H1 (cell line): ENCODE results near the gene CAPN8. TPM values are rescaled to one million over a fixed set of nuclear protein-coding genes. Genes with fewer than 3 reads are reported as not detected.

ENCODE experiments used
- ASH2L ChIP-seq: fragments of 200-600, 300-600 bp; sonication (generic); IDR thresholded peaks from one replicate; pipeline ENCODE4 v1.7.1; 2017; ENCODE audit warnings: low read length
- CHD2 ChIP-seq: IDR thresholded peaks from 2 replicates; pipeline ENCODE4 v1.6.1; 2012; ENCODE audit warnings: low read length, improper control_type of control experiment
- CTCF ChIP-seq, 3 experiments: IDR thresholded peaks; 1 replicate in 2 of 3; 2 replicates in 1 of 3; pipeline versions ENCODE4 v1.5.1 to v1.6.1; 2011; ENCODE audit warnings: low read length in 3 of 3, mild to moderate bottlenecking in 3 of 3, inconsistent platforms in 2 of 3, low read depth in 1 of 3, moderate library complexity in 1 of 3; ENCODE audit not compliant: insufficient read depth in 1 of 3; ENCODE audit errors: control extremely low read depth in 1 of 3
- JUN ChIP-seq: IDR thresholded peaks from 2 replicates; pipeline ENCODE4 v1.6.1; 2011; ENCODE audit warnings: low read depth, mild to moderate bottlenecking, improper control_type of control experiment, low read length
- JUND ChIP-seq: IDR thresholded peaks from 2 replicates; pipeline ENCODE4 v1.6.1; 2011; ENCODE audit warnings: mild to moderate bottlenecking, improper control_type of control experiment, low read length
- MAFK ChIP-seq: IDR thresholded peaks from 2 replicates; pipeline ENCODE4 v1.6.1; 2012; ENCODE audit warnings: low read depth, mild to moderate bottlenecking, improper control_type of control experiment, low read length
- PHF8 ChIP-seq: fragments of 200-600 bp; sonication (generic); conservative IDR thresholded peaks from 2 replicates; pipeline ENCODE4 v1.7.1; 2012; ENCODE audit warnings: low read depth, mild to moderate bottlenecking, inconsistent platforms, low read length, moderate library complexity
- POLR2AphosphoS5 ChIP-seq: IDR thresholded peaks from 2 replicates; pipeline ENCODE4 v1.6.1; 2011; ENCODE audit warnings: low read depth, low read length
- RBBP5 ChIP-seq: IDR thresholded peaks from 2 replicates; pipeline ENCODE4 v1.7.1; 2012; ENCODE audit warnings: low read depth, mild to moderate bottlenecking, inconsistent platforms, low read length, moderate library complexity, borderline replicate concordance
- polyA plus RNA-seq, 7 experiments: library from polyadenylated mRNA; depleted of rRNA in 3 of 7; stranded (reverse) in 5 of 7; unstranded in 2 of 7; fragments of >200 nt in 5 of 7; fragments of 200-250 nt in 2 of 7; gene quantifications; 1 replicate in 5 of 7; 2 replicates in 1 of 7; 4 replicates in 1 of 7; pipeline versions ENCODE4 v1.2.1 to v1.2.3, GENCODE V29; 2011 to 2013; ENCODE audit warnings: missing spikeins in 2 of 7, mixed read lengths in 2 of 7
- total RNA-seq: library from RNA; stranded (reverse); fragmentation: NEBNext Ultra II Directional; extraction: Animal tissue kit (Norgen Biotek cat#: 25700); gene quantifications from 2 replicates; pipeline ENCODE4 v1.2.1, GENCODE V29; 2021
- TF ChIP-seq, protein P1 (sequence below): IDR thresholded peaks from 2 replicates; pipeline ENCODE4 v1.6.1; 2012; ENCODE audit warnings: inconsistent platforms

The CAPN8 gene
- total and polyA plus RNA-seq, 2 of the 8 experiments (the other 6 are each of a cell fraction or from before 2014, with no cell fraction given) = 0.20 to 0.26 TPM

GRCh38 chr1:223609977-223610376, 55.5 kb downstream of the CAPN8 start (continued):
- TF ChIP-seq CTCF (IDR thresholded peaks at IDR 0.05; ENCODE audit: control extremely low read depth in 1 of 3, insufficient read depth in 1 of 3, low read depth in 1 of 3, low read length in 3 of 3) (no peak), ASH2L (no peak), PHF8 (no peak), RBBP5 (no peak), JUN (no peak), POLR2AphosphoS5 (no peak), JUND (no peak), MAFK (no peak), CHD2 (no peak)
- TF ChIP-seq, protein P1, sequence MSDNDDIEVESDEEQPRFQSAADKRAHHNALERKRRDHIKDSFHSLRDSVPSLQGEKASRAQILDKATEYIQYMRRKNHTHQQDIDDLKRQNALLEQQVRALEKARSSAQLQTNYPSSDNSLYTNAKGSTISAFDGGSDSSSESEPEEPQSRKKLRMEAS = no peak
